OCI-LY1 (cell line): Measurements from ENCODE around the gene FMN1.

Experiments used
- CTCF ChIP-seq: fragments of 200-600 bp; sonication (generic), shearing (Covaris generic); IDR thresholded peaks from 2 replicates; pipeline ENCODE4 v1.5.1; 2017; ENCODE audit warnings: mild to moderate bottlenecking, antibody characterized with exemption, low read length, moderate library complexity, mixed read lengths
- EZH2 ChIP-seq: fragments of 200-600 bp; sonication (generic), shearing (Covaris generic); IDR thresholded peaks from 2 replicates; pipeline ENCODE4 v1.8.0; 2017; ENCODE audit warnings: borderline replicate concordance, mixed run types, mild to moderate bottlenecking, antibody characterized with exemption, low read length, moderate library complexity, mixed read lengths

DNA sequence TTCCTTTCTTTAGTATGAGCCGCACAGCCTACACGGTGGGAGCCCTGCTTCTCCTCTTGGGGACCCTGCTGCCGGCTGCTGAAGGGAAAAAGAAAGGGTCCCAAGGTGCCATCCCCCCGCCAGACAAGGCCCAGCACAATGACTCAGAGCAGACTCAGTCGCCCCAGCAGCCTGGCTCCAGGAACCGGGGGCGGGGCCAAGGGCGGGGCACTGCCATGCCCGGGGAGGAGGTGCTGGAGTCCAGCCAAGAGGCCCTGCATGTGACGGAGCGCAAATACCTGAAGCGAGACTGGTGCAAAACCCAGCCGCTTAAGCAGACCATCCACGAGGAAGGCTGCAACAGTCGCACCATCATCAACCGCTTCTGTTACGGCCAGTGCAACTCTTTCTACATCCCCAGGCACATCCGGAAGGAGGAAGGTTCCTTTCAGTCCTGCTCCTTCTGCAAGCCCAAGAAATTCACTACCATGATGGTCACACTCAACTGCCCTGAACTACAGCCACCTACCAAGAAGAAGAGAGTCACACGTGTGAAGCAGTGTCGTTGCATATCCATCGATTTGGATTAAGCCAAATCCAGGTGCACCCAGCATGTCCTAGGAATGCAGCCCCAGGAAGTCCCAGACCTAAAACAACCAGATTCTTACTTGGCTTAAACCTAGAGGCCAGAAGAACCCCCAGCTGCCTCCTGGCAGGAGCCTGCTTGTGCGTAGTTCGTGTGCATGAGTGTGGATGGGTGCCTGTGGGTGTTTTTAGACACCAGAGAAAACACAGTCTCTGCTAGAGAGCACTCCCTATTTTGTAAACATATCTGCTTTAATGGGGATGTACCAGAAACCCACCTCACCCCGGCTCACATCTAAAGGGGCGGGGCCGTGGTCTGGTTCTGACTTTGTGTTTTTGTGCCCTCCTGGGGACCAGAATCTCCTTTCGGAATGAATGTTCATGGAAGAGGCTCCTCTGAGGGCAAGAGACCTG is 463.5 kb downstream of the FMN1 start:
- TF ChIP-seq CTCF (no peak), EZH2 (no peak)
